Measurements from ENCODE around the gene ARRDC1. TPM values are rescaled to one million over a fixed set of nuclear protein-coding genes. Genes with fewer than 3 reads are reported as not detected.
"Not testable (repeated sequence)": the region's sequence is repeated elsewhere in the genome, so short reads cannot be mapped to it uniquely, and the experiment has no call there.

ARRDC1 gene
- total RNA-seq, 2 donors from 2014 or later = 54.8 to 83.8 TPM

- not testable (repeated sequence) for ATAC-seq; H3K27me3 Mint-ChIP-seq; H3K9me3 ChIP-seq (ENCODE audit: control insufficient read depth, low read length, poor library complexity, severe bottlenecking); H3K36me3 Mint-ChIP-seq (ENCODE audit: low read depth); H3K27ac Mint-ChIP-seq; DNase-seq; H3K4me3 Mint-ChIP-seq
- H3K4me1 Mint-ChIP-seq = peaks cover 38% of the 10 kb centered on the region
These were observed 16.7 kb downstream of the ARRDC1 start for GRCh38 chr9:137622211-137622610.

GRCh38 chr9:137626464-137626863, 21.0 kb downstream of the ARRDC1 start:
- Mint-ChIP-seq H3K4me3 (peak overlapping the region; percentile 76), H3K36me3 (ENCODE audit: low read depth) (no peaks in the 10 kb centered on the region), H3K27ac (peak overlapping the region; percentile 39), H3K4me1 (peaks cover 38% of the 10 kb centered on the region), H3K27me3 (no peaks in the 10 kb centered on the region)
- ATAC-seq = no peak
- H3K9me3 ChIP-seq (ENCODE audit: control insufficient read depth, low read length, poor library complexity, severe bottlenecking) = no peaks in the 10 kb centered on the region
- DNase-seq = no peak

- not testable (repeated sequence) for H3K4me3 Mint-ChIP-seq; ATAC-seq; H3K36me3 Mint-ChIP-seq (ENCODE audit: low read depth); H3K9me3 ChIP-seq (ENCODE audit: control insufficient read depth, low read length, poor library complexity, severe bottlenecking); H3K27me3 Mint-ChIP-seq; DNase-seq
- Mint-ChIP-seq H3K4me1 (peaks cover 36% of the 10 kb centered on the region), H3K27ac (peak overlapping the region; percentile 39)
These were observed 21.9 kb downstream of the ARRDC1 start for GRCh38 chr9:137627406-137627805.

GRCh38 chr9:137630126-137630525, 24.6 kb downstream of the ARRDC1 start:
- peak overlapping the region; percentile 83 for H3K27ac Mint-ChIP-seq
- DNase-seq (no peak), ATAC-seq (no peak)
- H3K9me3 ChIP-seq (ENCODE audit: control insufficient read depth, low read length, poor library complexity, severe bottlenecking) = no peaks in the 10 kb centered on the region
- H3K4me3 Mint-ChIP-seq = peak overlapping the region; percentile 69
- H3K27me3 Mint-ChIP-seq = no peaks in the 10 kb centered on the region
- peaks cover 39% of the 10 kb centered on the region for H3K4me1 Mint-ChIP-seq
- no peaks in the 10 kb centered on the region for H3K36me3 Mint-ChIP-seq (ENCODE audit: low read depth)

- Mint-ChIP-seq H3K27me3 (no peaks in the 10 kb centered on the region), H3K4me3 (no peak overlapping the region), H3K4me1 (peaks cover 34% of the 10 kb centered on the region), H3K36me3 (ENCODE audit: low read depth) (no peaks in the 10 kb centered on the region), H3K27ac (peak overlapping the region; percentile 83)
- ATAC-seq (no peak), DNase-seq (no peak)
- no peaks in the 10 kb centered on the region for H3K9me3 ChIP-seq (ENCODE audit: control insufficient read depth, low read length, poor library complexity, severe bottlenecking)
These were observed 25.2 kb downstream of the ARRDC1 start for GRCh38 chr9:137630679-137631078.

GRCh38 chr9:137631345-137632229, 26.1 kb downstream of the ARRDC1 start:
- DNase-seq (no peak), ATAC-seq (no peak)
- H3K36me3 Mint-ChIP-seq (ENCODE audit: low read depth) = no peaks in the 10 kb centered on the region
- peaks cover 36% of the 10 kb centered on the region for H3K4me1 Mint-ChIP-seq
- H3K9me3 ChIP-seq (ENCODE audit: control insufficient read depth, low read length, poor library complexity, severe bottlenecking) = no peaks in the 10 kb centered on the region
- no peak overlapping the region for H3K27ac Mint-ChIP-seq
- no peak overlapping the region for H3K4me3 Mint-ChIP-seq
- no peaks in the 10 kb centered on the region for H3K27me3 Mint-ChIP-seq

GRCh38 chr9:137632230-137633161, 27.0 kb downstream of the ARRDC1 start:
- ATAC-seq (no peak), DNase-seq (no peak)
- Mint-ChIP-seq H3K4me1 (peaks cover 37% of the 10 kb centered on the region), H3K27me3 (no peaks in the 10 kb centered on the region), H3K36me3 (ENCODE audit: low read depth) (no peaks in the 10 kb centered on the region), H3K27ac (peak overlapping the region; percentile 87), H3K4me3 (no peak overlapping the region)
- no peaks in the 10 kb centered on the region for H3K9me3 ChIP-seq (ENCODE audit: control insufficient read depth, low read length, poor library complexity, severe bottlenecking)

GRCh38 chr9:137634016-137634415, 28.5 kb downstream of the ARRDC1 start:
- H3K36me3 Mint-ChIP-seq (ENCODE audit: low read depth) = no peaks in the 10 kb centered on the region
- H3K4me1 Mint-ChIP-seq = peaks cover 32% of the 10 kb centered on the region
- ATAC-seq (no peak), DNase-seq (no peak)
- H3K27me3 Mint-ChIP-seq = no peaks in the 10 kb centered on the region
- H3K27ac Mint-ChIP-seq = peak overlapping the region; percentile 54
- H3K4me3 Mint-ChIP-seq = no peak overlapping the region
- no peaks in the 10 kb centered on the region for H3K9me3 ChIP-seq (ENCODE audit: control insufficient read depth, low read length, poor library complexity, severe bottlenecking)

- peak overlapping the region; percentile 97 for H3K27ac Mint-ChIP-seq
- H3K4me1 Mint-ChIP-seq = peaks cover 39% of the 10 kb centered on the region
- H3K4me3 Mint-ChIP-seq = peak overlapping the region; percentile 89
- no peak for ATAC-seq
- no peak for DNase-seq
- H3K9me3 ChIP-seq (ENCODE audit: control insufficient read depth, low read length, poor library complexity, severe bottlenecking) = no peaks in the 10 kb centered on the region
- H3K36me3 Mint-ChIP-seq (ENCODE audit: low read depth) = peaks cover 13% of the 10 kb centered on the region
- H3K27me3 Mint-ChIP-seq = no peaks in the 10 kb centered on the region
These were observed 33.2 kb downstream of the ARRDC1 start for GRCh38 chr9:137638680-137639079.

GRCh38 chr9:137639303-137640051, 34.0 kb downstream of the ARRDC1 start:
- peaks cover 39% of the 10 kb centered on the region for H3K4me1 Mint-ChIP-seq
- H3K36me3 Mint-ChIP-seq (ENCODE audit: low read depth) = peaks cover 14% of the 10 kb centered on the region
- H3K27me3 Mint-ChIP-seq = no peaks in the 10 kb centered on the region
- DNase-seq (no peak), ATAC-seq (peak; percentile 85)
- peak overlapping the region; percentile 97 for H3K27ac Mint-ChIP-seq
- H3K9me3 ChIP-seq (ENCODE audit: control insufficient read depth, low read length, poor library complexity, severe bottlenecking) = no peaks in the 10 kb centered on the region
- peak overlapping the region; percentile 89 for H3K4me3 Mint-ChIP-seq

- Mint-ChIP-seq H3K4me1 (peaks cover 41% of the 10 kb centered on the region), H3K36me3 (ENCODE audit: low read depth) (peaks cover 14% of the 10 kb centered on the region), H3K4me3 (no peak overlapping the region), H3K27me3 (no peaks in the 10 kb centered on the region), H3K27ac (peak overlapping the region; percentile 97)
- DNase-seq (no peak), ATAC-seq (no peak)
- H3K9me3 ChIP-seq (ENCODE audit: control insufficient read depth, low read length, poor library complexity, severe bottlenecking) = no peaks in the 10 kb centered on the region
These were observed 35.4 kb downstream of the ARRDC1 start for GRCh38 chr9:137640862-137641261.

GRCh38 chr9:137642118-137642601, 36.7 kb downstream of the ARRDC1 start:
- Mint-ChIP-seq H3K36me3 (ENCODE audit: low read depth) (peaks cover 14% of the 10 kb centered on the region), H3K4me3 (no peak overlapping the region), H3K27me3 (no peaks in the 10 kb centered on the region), H3K27ac (peak overlapping the region; percentile 83), H3K4me1 (peaks cover 43% of the 10 kb centered on the region)
- no peak for DNase-seq
- ATAC-seq = no peak
- no peaks in the 10 kb centered on the region for H3K9me3 ChIP-seq (ENCODE audit: control insufficient read depth, low read length, poor library complexity, severe bottlenecking)

All from T-helper 17 cell (primary cell).